H9 (cell line): ENCODE data around the gene DEAF1. TPM values are rescaled to one million over a fixed set of nuclear protein-coding genes. Genes with fewer than 3 reads are reported as not detected.

Experiments
- DNase-seq: peaks from one replicate; pipeline ENCODE4 v3.0.0-alpha.2; 2017
- H2AFZ ChIP-seq: one replicate; pipeline ENCODE4 v1.6.1; 2013; ENCODE audit warnings: mild to moderate bottlenecking, low read length, control low read depth, moderate library complexity
- H2AK5ac ChIP-seq: 2 replicates; pipeline ENCODE4 v1.6.1; 2013; ENCODE audit warnings: low read length, control low read depth, mixed read lengths; ENCODE audit not compliant: insufficient read length
- H2BK120ac ChIP-seq: one replicate; pipeline ENCODE4 v1.6.1; 2013; ENCODE audit warnings: low read depth, mild to moderate bottlenecking, low read length, control low read depth, inconsistent platforms; ENCODE audit not compliant: poor library complexity, severe bottlenecking
- H2BK12ac ChIP-seq: 2 replicates; pipeline ENCODE4 v1.6.1; 2013; ENCODE audit warnings: low read length, control low read depth, mixed read lengths, low read depth; ENCODE audit not compliant: insufficient read length
- H2BK15ac ChIP-seq: 2 replicates; pipeline ENCODE4 v1.6.1; 2013; ENCODE audit warnings: low read depth, low read length, control low read depth
- H2BK20ac ChIP-seq: one replicate; pipeline ENCODE4 v1.6.1; 2013; ENCODE audit warnings: low read depth, mild to moderate bottlenecking, low read length, control low read depth, inconsistent platforms; ENCODE audit not compliant: poor library complexity, severe bottlenecking
- H2BK5ac ChIP-seq: 2 replicates; pipeline ENCODE4 v1.6.1; 2013; ENCODE audit warnings: low read length, control low read depth, mixed read lengths; ENCODE audit not compliant: insufficient read length
- H3K14ac ChIP-seq: 2 replicates; pipeline ENCODE4 v1.6.1; 2013; ENCODE audit warnings: low read length, control low read depth; ENCODE audit not compliant: insufficient read depth
- H3K18ac ChIP-seq: 2 replicates; pipeline ENCODE4 v1.6.1; 2013; ENCODE audit warnings: low read depth, mild to moderate bottlenecking, mixed read lengths, low read length, control low read depth; ENCODE audit not compliant: insufficient read length
- H3K23ac ChIP-seq: 2 replicates; pipeline ENCODE4 v1.6.1; 2013; ENCODE audit warnings: low read length, control low read depth, mixed read lengths, low read depth; ENCODE audit not compliant: insufficient read length
- H3K23me2 ChIP-seq: 2 replicates; pipeline ENCODE4 v1.6.1; 2013; ENCODE audit warnings: low read depth, mild to moderate bottlenecking, mixed read lengths, low read length, control low read depth; ENCODE audit not compliant: insufficient read length, poor library complexity, severe bottlenecking
- H3K27ac ChIP-seq: 2 replicates; pipeline ENCODE4 v1.5.1; 2013; ENCODE audit warnings: low read length, control low read depth, mixed read lengths, low read depth; ENCODE audit not compliant: insufficient read length
- H3K27me3 ChIP-seq: 2 replicates; pipeline ENCODE4 v1.6.1; 2013; ENCODE audit warnings: low read length, control low read depth, inconsistent platforms; ENCODE audit not compliant: insufficient read depth
- H3K4ac ChIP-seq: 2 replicates; pipeline ENCODE4 v1.6.1; 2013; ENCODE audit warnings: low read depth, mild to moderate bottlenecking, control low read depth, inconsistent platforms, low read length, moderate library complexity
- H3K4me1 ChIP-seq: 2 replicates; pipeline ENCODE4 v1.6.1; 2013; ENCODE audit warnings: low read length, control low read depth, inconsistent platforms; ENCODE audit not compliant: insufficient read depth
- H3K4me2 ChIP-seq: 2 replicates; pipeline ENCODE4 v1.6.1; 2013; ENCODE audit warnings: low read length, control low read depth, mixed read lengths; ENCODE audit not compliant: insufficient read length, insufficient read depth
- H3K56ac ChIP-seq: 2 replicates; pipeline ENCODE4 v1.6.1; 2013; ENCODE audit warnings: low read depth, mild to moderate bottlenecking, mixed read lengths, low read length, control low read depth; ENCODE audit not compliant: insufficient read length
- H3K79me1 ChIP-seq: 2 replicates; pipeline ENCODE4 v1.6.1; 2013; ENCODE audit warnings: low read depth, mild to moderate bottlenecking, moderate library complexity, low read length, control low read depth, inconsistent platforms; ENCODE audit not compliant: insufficient read depth, poor library complexity, severe bottlenecking
- H3K79me2 ChIP-seq: 2 replicates; pipeline ENCODE4 v1.6.1; 2013; ENCODE audit warnings: low read length, control low read depth, inconsistent platforms; ENCODE audit not compliant: insufficient read depth
- H3K9ac ChIP-seq: 2 replicates; pipeline ENCODE4 v1.6.1; 2013; ENCODE audit warnings: low read length, control low read depth, mixed read lengths; ENCODE audit not compliant: insufficient read length; ENCODE audit errors: extremely low read depth
- H3K9me3 ChIP-seq: one replicate; pipeline ENCODE4 v1.6.1; 2013; ENCODE audit warnings: low read depth, low read length, inconsistent platforms; ENCODE audit not compliant: control insufficient read depth
- H3T11ph ChIP-seq: one replicate; pipeline ENCODE4 v1.6.1; 2013; ENCODE audit warnings: mild to moderate bottlenecking, low read length, control low read depth, inconsistent platforms
- H4K20me1 ChIP-seq: one replicate; pipeline ENCODE4 v1.6.1; 2013; ENCODE audit not compliant: control insufficient read depth, insufficient read length, insufficient read depth
- H4K5ac ChIP-seq: 2 replicates; pipeline ENCODE4 v1.6.1; 2013; ENCODE audit warnings: low read depth, mild to moderate bottlenecking, mixed read lengths, low read length, control low read depth; ENCODE audit not compliant: insufficient read length
- H4K8ac ChIP-seq: replicated peaks from 2 replicates; pipeline ENCODE4 v1.6.1; 2013; ENCODE audit warnings: low read length, control low read depth, mixed read lengths, low read depth; ENCODE audit not compliant: insufficient read length
- H4K91ac ChIP-seq: 2 replicates; pipeline ENCODE4 v1.6.1; 2013; ENCODE audit warnings: low read depth, mild to moderate bottlenecking, moderate library complexity, mixed read lengths, low read length, control low read depth; ENCODE audit not compliant: insufficient read length
- H3K27ac Mint-ChIP-seq, 3 experiments: 2 replicates in 2 of 3; 3 replicates in 1 of 3; pipeline ENCODE4 v1.8.0; 2020 to 2021; ENCODE audit warnings: mixed read lengths in 3 of 3, mild to moderate bottlenecking in 1 of 3, moderate library complexity in 1 of 3
- H3K27me3 Mint-ChIP-seq: 2 replicates; pipeline ENCODE4 v1.8.0; 2021; ENCODE audit warnings: low read depth, mild to moderate bottlenecking, moderate library complexity, mixed read lengths
- H3K36me3 Mint-ChIP-seq, 3 experiments: 2 replicates in 2 of 3; 3 replicates in 1 of 3; pipeline ENCODE4 v1.8.0; 2020 to 2021; ENCODE audit warnings: low read depth in 3 of 3, mixed read lengths in 3 of 3; ENCODE audit not compliant: insufficient read depth in 1 of 3
- H3K4me1 Mint-ChIP-seq, 2 experiments: 2 replicates each; pipeline ENCODE4 v1.8.0; 2020; ENCODE audit warnings: mixed read lengths in 2 of 2
- H3K4me3 Mint-ChIP-seq, 2 experiments: 2 replicates in 1 of 2; 3 replicates in 1 of 2; pipeline ENCODE4 v1.8.0; 2020 to 2021; ENCODE audit warnings: mild to moderate bottlenecking in 2 of 2, mixed read lengths in 2 of 2, moderate library complexity in 1 of 2
- H3K9me3 Mint-ChIP-seq, 2 experiments: 2 replicates in 1 of 2; 3 replicates in 1 of 2; pipeline ENCODE4 v1.8.0; 2020; ENCODE audit warnings: mild to moderate bottlenecking in 2 of 2, mixed read lengths in 2 of 2, moderate library complexity in 1 of 2
- CTCF ChIP-seq: fragments of 200-600 bp; sonication (generic); conservative IDR thresholded peaks from 3 replicates; pipeline ENCODE4 v1.8.0; 2021; ENCODE audit warnings: antibody characterized with exemption, mild to moderate bottlenecking
- WGBS: extraction: QIAGEN DNeasy Blood & Tissue Kit; methylation state at CpG from one replicate; pipeline ENCODE4 v1.1.7; 2013; ENCODE audit warnings: missing lambda C conversion rate, low lambda C conversion rate, mixed read lengths; ENCODE audit not compliant: insufficient read length; ENCODE audit errors: extremely low coverage; 5-methylcytosine and 5-hydroxymethylcytosine counted together
- total RNA-seq: library from RNA; stranded (reverse); gene quantifications from 2 replicates; pipeline ENCODE4 v1.2.1, GENCODE V29; 2021

DEAF1 gene
- total RNA-seq, 1 experiment from 2014 or later, result 67.3 TPM

- Histone ChIP-seq H3K4me2 (no peak overlapping the region), H3K4me1 (no peaks in the 10 kb centered on the region), H2BK120ac (no peak overlapping the region), H4K5ac (no peak overlapping the region), H3T11ph (no peak overlapping the region), H3K79me1 (no peaks in the 10 kb centered on the region), H3K4ac (no peak overlapping the region), H2AK5ac (no peak overlapping the region), H2BK12ac (no peak overlapping the region), H4K91ac (no peak overlapping the region), H2BK5ac (no peak overlapping the region), H3K79me2 (no peaks in the 10 kb centered on the region), H3K56ac (no peak overlapping the region), H3K27me3 (no peaks in the 10 kb centered on the region), H2BK20ac (no peak overlapping the region), H3K9ac (no peak overlapping the region), H3K18ac (no peak overlapping the region), H3K23me2 (no peaks in the 10 kb centered on the region), H3K9me3 (no peaks in the 10 kb centered on the region), H2BK15ac (no peak overlapping the region), H2AFZ (no peak overlapping the region), H3K14ac (no peak overlapping the region), H4K8ac (no peak overlapping the region), H4K20me1 (peaks cover 3% of the 10 kb centered on the region), H3K23ac (no peak overlapping the region), H3K27ac (no peak overlapping the region)
- H3K4me3 Mint-ChIP-seq, result no peak overlapping the region
- no peak for TF ChIP-seq CTCF
- WGBS, result no CpG with 5 or more reads among the region's 45 CpGs
- H3K9me3 Mint-ChIP-seq, result no peaks in the 10 kb centered on the region
- H3K36me3 Mint-ChIP-seq, result peaks cover 28 to 77% (median 70%) of the 10 kb centered on the region in 3 experiments
- peaks cover 3 to 4% of the 10 kb centered on the region in 2 experiments; a peak in 1 of 4 replicates for H3K4me1 Mint-ChIP-seq
- H3K27me3 Mint-ChIP-seq, result no peaks in the 10 kb centered on the region
- H3K27ac Mint-ChIP-seq, result peak overlapping the region in 2 of 3 experiments; percentile 39 to 84; a peak in 4 of 7 replicates
- no peak for DNase-seq
These were observed 86.9 kb downstream of the DEAF1 start for GRCh38 chr11:607971-608659.
